NCI-H1048 (cell line): ENCODE results near the gene TRIM10.
"Not testable (repeated sequence)": the region's sequence is repeated elsewhere in the genome, so short reads cannot be mapped to it uniquely, and the experiment has no call there.

Source experiments
- DNase-seq: peaks from one replicate; lab custom pipeline; 2025; lab: John Stamatoyannopoulos, UW

Gene TRIM10

GRCh38 chr6:30171677-30172471 lies 10.9 kb upstream of the TRIM10 start:
- DNase-seq, result no peak

- DNase-seq, result no peak
These were observed 8.9 kb upstream of the TRIM10 start for GRCh38 chr6:30169658-30170614.

- DNase-seq, result no peak
These were observed 7.7 kb upstream of the TRIM10 start for GRCh38 chr6:30168741-30169140.

GRCh38 chr6:30167101-30167500 lies 6.1 kb upstream of the TRIM10 start:
- DNase-seq, result no peak

GRCh38 chr6:30165238-30165637 lies 4.2 kb upstream of the TRIM10 start:
- not testable (repeated sequence) for DNase-seq

GRCh38 chr6:30164714-30165113 lies 3.7 kb upstream of the TRIM10 start:
- DNase-seq, result no peak

- DNase-seq, result no peak
These were observed 3.1 kb upstream of the TRIM10 start for GRCh38 chr6:30163918-30164654.

- DNase-seq, result no peak
These were observed 2.3 kb upstream of the TRIM10 start, which contains the start of gene TRIM15 for GRCh38 chr6:30163090-30163917. TSS of gene TRIM15 (plus strand) at chr6:30163546. CDS start at chr6:30163685, 139 bp downstream.

GRCh38 chr6:30162265-30163089 lies 1.5 kb upstream of the TRIM10 start:
- no peak for DNase-seq

- DNase-seq, result no peak
These were observed 815 bp downstream of the TRIM10 start for GRCh38 chr6:30160008-30160784.

- no peak for DNase-seq
These were observed 2.5 kb downstream of the TRIM10 start for GRCh38 chr6:30158475-30159040.

- DNase-seq, result no peak
These were observed 3.0 kb downstream of the TRIM10 start for GRCh38 chr6:30157999-30158398.

- DNase-seq, result no peak
These were observed 3.4 kb downstream of the TRIM10 start for GRCh38 chr6:30157581-30157980.

- DNase-seq, result no peak
These were observed 4.2 kb downstream of the TRIM10 start for GRCh38 chr6:30156774-30157173.

GRCh38 chr6:30156262-30156599 lies 4.8 kb downstream of the TRIM10 start:
- DNase-seq, result no peak

- DNase-seq, result no peak
These were observed 5.3 kb downstream of the TRIM10 start for GRCh38 chr6:30155520-30156261.

- no peak for DNase-seq
These were observed 6.1 kb downstream of the TRIM10 start for GRCh38 chr6:30154709-30155519.

- DNase-seq, result no peak
These were observed 7.0 kb downstream of the TRIM10 start for GRCh38 chr6:30154061-30154460.
